HG03097 (cell line): Measurements from ENCODE around the gene PACSIN1.
"Not testable (repeated sequence)": the region's sequence is repeated elsewhere in the genome, so short reads cannot be mapped to it uniquely, and the experiment has no call there.

Experiments
- ATAC-seq: cut with Tn5 transposase; IDR thresholded peaks from one replicate; pipeline ENCODE4 v1.9.1; 2021; ENCODE audit not compliant: unreplicated experiment, low FRiP score

The PACSIN1 gene

DNA sequence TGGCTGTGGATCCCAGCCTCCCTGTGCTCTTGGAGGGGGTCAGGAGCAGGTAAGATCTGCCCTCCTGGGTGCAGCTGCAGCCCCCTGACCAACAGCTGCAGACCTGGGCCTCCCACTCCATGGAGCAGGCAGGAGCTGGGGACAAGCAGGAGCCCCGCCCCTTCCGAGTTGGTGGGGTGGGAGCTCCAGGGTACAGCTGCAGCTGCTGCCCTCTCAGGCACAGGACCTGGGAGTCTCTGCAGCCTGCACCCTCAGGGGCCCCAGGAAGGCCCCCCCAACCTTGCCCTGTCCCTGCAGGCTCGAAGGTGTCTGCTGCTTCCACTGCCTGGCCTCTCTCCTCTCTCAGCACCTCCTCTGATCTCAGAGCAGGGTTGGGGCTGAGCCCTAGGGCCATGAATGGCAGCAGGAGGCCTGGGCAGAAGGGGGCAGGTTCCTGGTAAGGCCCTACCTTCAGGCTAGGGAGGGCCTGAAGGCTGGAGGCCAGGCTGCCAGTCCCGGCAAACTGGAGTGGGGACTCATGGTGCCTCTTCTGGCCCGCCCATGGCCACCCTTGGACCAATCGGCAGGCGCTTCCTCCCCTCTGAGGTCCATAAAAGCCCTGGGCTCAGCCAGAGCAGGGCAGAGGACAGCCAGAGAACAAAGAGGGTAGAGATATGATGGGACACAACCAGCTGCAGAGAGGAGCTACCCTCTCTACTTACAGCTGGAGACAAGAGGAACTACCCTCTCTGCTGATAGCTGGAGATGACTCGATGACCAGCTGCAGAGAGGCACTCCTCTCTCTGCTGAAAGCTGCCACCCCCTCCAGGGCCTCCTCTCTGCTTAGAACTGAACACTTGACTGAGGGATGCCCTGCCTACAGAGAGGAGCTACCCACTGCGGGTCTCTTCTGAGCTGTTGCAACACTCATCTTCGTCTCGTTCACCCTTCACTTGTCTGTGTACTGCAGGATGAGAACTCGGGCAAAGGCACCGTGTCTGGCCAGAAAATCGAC lies 7.8 kb upstream of the PACSIN1 start:
- ATAC-seq: no peak

DNA sequence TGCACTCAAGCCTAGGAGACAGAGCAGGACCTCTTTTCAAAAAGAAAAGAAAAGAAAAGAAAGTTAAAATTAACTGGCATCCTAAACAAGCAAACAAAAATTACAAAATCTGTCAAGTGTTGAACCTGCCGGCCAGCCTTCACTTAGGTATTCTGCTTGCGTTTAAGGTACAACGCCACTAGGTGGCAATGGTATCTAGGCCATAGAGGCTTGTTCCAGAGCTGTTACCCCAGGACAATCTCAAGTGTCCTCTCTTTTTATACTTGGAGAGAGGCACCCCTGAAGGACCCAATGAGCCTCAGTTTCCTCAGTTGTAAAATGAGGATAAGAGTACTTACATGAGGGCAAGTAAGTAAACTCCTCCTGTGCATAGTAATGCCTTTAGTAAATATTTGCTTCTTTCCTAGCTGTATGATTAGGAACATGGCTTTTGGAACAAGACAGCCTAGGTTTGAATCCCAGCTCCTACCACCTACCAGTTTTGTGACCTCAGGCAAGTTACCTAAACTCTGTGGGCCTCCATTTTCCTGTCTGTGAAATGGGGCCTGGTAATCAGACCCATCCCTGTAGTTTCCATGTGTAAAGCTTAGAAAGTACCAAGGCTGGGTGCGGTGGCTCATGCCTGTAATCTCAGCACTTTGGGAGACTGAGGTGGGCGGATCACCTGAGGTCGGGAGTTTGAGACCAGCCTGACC lies 5.8 kb upstream of the PACSIN1 start:
- ATAC-seq: no peak

DNA sequence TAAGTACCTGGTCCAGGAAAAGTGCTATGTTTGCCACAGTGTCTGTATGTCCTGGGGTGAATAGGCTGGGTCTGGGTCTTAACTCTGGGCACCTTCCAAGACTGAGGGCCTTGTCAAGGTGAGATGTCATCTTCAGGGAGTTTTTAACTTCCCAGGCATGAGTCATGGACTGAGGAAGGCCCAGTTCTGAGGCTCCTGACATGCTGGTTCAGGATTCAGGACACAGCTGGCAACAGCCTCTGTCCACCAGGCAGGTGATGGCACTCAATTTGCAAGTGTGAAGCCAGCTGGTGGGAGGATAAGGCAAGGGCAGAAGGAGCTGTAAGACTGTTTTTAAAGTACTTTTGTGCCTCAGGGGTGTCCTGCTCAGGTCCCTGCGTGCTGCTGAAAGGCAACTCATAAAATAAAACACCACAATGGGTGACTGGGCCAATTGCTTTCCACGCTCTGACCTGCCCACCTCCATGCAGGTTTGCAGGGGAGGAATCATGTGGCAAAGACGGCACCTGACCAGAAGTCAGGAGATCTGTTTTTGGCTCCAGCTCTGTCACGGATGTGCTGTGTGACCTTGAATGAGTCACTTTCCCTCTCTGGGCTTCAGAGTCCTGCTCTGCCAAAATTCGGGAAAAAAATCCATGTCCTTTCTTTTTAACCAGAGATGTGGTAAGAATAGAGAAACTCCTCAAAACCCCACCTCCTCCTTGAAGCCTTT lies 4.9 kb upstream of the PACSIN1 start:
- no peak for ATAC-seq

DNA sequence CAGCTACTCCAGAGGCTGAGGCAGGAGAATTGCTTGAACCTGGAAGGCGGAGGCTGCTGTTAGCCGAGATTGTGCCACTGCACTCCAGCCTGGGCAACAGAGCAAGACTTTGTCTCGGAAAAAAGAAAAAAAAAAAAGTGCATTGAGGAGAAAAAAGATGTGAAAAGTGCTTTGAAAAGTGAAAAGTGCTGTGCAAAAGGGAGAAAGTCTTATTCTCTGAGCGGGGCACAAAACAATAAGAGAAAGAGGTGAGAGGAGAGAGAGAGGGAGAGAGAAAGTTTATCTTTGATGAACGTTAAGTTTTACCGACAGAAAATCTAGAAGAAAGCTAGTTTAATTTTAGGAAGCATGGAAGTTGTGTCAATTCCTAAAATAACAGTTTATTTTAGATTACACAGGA lies 3.9 kb upstream of the PACSIN1 start:
- ATAC-seq: no peak

DNA sequence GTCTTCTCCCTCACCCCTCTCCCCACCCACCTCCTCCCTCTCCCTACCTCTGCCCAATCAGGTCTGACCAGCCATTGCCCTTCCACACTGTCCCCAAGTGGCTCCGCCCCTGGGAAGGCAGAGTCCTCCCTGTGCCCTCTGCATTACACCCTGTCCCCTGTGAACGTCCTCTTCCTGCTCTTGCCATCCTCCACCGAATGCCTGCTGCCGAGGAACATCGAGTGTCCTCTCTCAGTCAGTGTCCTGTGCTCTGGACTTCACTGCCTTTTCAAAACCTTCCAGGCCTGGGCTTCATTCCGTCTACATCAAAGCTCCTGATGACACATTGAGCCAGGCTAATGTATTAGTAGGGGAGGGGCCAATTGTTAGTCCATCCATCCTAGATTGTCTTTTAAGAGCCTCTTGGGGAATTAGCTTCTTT lies 3.3 kb upstream of the PACSIN1 start:
- no peak for ATAC-seq

DNA sequence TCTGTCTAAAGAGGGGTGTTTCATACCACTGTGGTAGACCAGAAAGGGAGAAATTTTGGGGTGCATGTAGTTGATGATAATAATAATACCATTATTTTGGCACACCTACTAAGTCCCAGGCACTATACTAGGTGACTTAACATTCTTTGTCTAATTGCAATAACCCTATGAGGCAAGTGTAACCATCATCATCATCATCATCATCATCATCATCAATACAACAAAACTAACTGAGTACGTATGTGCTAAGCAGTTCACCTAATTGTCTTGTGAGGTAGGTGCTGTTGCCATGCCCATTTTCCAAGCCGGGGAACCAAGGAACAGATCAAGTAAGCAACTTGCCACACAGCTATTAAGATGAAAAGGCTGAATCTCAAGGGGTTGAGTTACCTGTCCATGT lies 2.6 kb upstream of the PACSIN1 start:
- ATAC-seq: no peak

DNA sequence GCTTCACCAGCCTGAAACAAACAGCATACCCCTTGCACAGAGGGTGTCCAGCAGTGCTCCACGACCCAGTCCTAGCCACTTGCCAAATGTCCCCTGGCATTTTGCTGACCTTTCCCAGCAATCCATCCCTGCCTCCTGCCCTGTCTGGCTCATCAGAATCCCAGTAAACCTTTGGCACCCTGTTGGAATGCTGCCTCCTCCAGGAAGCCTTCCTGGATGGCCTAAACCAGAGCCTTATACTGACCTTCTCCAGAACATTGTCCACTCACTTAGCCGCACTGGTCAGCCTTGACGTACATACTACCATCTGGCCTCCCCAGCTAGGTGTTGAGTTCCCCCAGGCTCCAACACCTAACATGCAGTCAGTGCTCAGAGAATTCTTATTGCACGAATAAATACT lies 2.0 kb upstream of the PACSIN1 start:
- ATAC-seq: no peak

DNA sequence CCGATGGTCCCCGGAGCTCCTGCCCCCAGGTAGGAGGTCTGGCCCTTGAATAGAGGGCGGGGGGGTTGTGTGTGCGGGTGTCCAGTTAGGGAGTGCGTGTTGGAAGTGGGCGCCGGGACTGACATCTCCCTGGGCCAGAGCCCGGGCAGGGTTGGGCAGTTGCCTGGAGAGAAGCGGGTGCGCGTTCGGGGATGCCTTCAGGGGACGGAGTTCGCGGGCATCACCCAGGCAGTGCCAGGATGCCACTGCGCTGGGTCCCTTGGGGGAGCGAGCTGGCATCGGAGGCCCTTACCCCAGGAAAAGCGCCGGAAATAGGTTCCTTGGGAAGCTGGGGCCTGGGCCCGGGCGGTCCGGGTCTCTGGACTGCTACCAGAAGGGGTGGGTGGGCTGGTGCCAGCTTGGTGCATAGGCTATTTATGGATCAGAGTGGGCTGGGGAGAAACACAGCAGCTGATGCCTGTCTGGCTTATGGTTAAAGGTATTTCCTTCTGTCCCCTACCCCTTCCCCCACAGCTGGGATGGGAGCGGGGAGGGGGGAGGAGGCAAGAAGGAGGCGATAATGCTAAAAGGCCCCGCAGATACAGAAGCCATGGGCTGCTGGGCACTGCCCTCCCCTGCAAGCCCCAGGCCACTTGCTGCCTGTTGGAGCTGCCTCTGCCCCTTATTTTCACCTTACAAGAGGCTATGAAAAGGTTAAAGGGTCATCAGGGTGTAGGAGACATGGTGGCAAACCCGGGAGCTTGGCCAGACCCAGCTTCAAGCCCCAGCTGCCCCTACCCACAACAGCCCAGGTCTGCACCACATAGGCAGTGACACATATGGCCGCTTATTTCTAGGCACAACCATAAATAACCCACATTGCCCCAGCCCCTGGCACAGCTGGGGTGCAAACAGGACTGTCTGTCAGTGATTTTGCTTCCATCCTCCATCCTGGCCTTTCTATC lies 638 bp downstream of the PACSIN1 start:
- ATAC-seq: no peak

DNA sequence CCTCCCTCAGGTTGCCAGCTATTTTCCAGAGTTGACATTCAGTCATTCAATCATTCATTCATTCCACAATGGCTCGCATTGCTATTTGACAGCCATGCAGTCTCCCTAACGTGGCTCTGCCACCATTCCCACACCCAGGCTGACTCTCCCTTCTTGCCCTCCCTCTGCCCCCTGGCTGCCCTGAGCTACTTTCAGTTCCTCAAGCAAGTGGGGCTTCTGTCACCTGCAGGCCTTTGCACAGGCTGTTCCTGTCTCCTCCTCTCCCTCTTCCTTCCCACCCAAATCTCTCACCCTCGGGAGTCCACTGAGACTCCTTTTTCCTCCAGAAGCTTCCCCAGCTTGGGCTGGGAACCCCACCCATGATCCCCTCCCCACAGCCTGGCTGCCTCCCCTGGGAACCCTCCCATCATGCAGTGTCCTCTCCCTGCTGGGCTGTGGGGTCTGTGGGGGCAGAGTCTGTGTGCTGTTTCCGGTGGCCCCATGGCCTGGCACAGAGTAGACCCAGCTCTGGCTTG lies 2.6 kb downstream of the PACSIN1 start:
- ATAC-seq: no peak

DNA sequence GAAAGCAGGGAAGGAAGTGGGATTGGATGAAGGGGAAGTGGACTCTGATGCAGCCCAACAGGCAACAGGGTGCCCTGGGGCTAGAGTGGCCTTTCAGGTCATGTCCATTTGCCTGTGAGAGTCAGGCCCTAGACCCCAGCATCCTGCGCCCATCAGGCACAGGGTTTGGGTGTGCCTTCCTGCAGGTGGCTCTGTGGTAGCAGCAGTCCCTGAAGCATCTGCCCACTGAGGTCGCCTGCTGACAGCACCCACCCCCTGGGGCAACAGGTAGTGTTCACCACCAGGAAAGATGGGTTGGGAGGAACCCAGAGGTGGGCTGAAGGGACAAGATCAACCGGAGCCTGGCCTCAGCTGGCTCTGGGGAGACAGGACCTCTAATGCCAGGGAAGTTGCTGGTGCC lies 3.6 kb downstream of the PACSIN1 start:
- ATAC-seq: no peak

DNA sequence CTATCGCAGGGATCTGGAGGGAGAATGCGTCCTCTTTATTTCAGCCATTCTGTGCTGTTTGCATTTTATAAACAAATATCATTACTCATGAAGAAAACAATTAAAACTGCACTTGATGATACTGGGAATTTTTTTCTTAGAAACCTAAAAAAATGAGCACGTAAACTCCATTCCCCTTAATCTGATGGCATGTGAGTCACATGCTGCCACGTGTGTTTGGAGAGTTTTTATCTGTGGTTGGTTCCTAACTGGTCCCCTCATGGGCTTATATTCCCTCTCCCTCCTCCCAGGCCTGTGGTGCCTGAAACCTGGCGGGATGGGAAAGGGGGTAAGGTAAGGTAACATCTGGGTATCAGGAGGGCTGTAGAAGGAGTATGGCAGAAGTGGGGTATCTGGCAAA lies 6.5 kb downstream of the PACSIN1 start:
- ATAC-seq: no peak

DNA sequence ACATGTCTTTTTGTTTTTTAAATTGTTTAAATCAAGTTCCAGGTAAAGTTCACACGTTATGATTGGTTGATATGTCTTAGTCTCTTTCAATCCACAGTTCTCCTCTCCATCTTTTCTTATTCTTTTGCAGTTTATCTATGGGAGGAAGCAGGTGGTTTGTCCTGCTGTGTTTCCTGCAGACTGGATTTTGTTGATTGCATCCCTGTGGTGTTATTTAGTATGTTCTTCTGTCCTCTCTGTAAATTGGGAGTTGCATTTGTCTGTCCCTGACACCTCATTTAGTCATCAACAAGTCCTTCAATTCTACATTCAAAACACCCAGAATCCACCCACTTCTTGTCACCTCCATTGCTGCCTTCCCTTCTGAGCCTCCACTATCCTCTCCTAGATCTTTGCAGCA lies 8.1 kb downstream of the PACSIN1 start:
- ATAC-seq: no peak

DNA sequence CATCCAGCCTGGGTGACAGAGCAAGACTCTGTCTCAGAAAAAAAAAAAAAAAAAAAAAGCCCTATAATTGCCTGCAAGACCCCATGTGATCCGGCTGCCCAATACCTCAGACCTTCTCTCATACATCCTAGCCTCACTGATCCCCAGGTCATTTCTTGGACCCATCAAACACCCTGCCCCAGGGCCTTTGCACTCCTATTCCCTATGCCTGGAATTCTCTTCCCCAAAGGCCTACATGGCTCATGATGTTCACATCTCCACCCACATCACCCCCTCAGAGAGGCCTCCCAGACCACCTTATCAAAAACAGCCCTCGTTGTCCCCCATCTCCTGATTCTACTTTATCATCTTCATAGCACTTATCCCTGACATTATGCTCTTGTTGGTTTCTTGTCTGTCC lies 8.9 kb downstream of the PACSIN1 start:
- ATAC-seq: no peak

DNA sequence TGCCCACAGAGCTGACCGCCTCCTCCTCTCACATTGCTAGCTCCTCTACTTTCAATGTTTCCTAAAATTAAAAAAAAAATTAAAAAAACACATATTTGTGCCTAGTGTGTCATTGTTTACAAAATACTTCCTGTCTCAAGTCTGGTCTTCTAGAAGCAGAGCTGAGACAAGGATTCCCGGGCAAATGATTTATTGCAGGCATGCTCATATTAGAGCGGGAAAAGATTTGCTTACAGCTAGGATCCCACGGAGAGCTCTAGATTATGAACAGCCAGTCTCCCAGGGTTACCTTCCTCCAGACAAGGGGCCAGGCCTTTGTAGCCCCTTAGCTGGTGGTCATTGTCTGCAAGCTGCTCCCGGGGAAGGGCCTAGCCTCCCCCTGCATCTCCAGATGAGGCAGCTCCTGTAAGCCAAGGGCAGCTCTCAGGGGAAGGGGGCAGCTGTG lies 9.4 kb downstream of the PACSIN1 start:
- no peak for ATAC-seq

DNA sequence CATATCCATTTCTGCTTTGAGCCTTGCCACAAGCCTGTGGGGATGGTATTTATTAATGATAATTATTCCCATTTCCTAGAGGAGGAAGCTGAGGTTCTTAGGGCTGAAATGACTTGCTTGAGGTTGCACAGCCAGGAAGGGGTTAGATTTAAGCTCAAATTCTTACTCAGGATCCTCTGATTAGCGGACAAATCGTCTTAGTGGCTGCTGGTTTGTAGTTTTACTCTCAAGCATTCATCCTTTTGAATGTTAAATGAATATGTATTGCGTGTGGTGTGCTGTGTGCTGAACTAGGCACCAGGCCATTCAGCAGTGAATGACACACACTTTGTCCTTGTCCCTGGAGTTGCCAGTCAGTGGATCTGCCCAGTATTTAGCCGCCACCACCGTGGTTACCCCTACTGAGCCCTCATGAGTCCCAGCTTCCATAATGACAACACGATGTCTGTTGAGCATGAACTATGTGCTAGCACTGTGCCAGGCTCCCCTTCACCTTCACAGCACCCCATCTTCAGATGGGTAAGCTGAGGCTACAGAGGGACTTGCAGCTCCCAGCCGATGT lies 10.0 kb downstream of the PACSIN1 start:
- no peak for ATAC-seq

DNA sequence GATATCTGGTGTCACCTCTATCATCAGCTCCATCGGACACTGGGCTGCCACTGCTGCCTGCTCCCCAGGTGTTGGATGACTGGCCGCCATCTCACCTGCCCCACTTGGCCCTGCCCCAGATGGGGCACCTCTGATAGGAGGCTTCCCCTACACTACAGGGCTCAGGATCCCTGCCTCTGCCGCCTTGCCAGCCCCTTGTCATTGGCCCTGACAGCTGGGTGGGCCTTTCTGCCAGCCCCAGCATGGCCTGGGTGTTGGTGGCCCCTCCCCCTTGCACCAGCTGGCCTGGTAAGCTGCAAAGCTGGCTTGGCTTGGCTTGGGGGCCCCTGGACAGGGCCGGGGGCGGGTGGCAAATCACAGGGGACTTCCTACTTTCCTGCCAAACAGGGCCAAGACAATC lies 10.6 kb downstream of the PACSIN1 start:
- ATAC-seq: no peak

DNA sequence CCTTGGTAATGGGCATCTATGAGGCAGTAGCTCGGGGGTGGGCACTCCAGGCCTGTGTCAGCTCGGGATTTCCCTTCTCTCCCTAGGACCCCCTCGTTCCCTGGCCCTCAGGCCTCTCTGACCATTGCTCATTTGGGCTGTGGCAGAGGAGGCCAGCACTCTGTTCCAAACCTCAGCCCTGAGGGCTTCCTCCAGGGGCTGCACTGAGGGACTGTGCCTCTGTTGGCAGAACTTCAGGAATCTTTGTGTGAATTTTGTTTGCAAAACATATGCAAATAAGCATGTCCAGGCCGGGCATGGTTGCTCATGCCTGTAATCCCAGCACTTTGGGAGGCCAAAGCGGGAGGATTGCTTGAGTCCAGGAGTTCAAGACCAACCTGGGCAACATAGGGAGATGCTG lies 11.0 kb downstream of the PACSIN1 start:
- no peak for ATAC-seq

DNA sequence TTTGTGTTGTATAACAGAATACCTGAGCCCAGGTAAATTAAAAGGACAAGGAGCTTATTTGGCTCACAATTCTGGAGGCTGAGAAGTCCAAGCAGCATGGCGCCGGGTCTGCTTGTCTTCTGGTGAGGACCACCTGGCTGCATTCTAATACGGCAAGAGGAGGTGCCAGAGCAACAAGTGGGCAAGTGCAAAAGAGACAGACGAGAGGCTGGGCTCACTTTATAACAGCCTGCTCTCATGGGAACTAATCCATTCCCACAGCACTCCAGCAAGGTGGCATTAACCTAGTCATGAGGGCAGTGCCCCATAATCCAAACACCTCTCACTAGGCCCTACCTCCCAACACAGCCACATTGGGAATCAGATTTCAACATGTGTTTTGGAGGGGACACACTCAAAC lies 12.9 kb downstream of the PACSIN1 start:
- ATAC-seq: no peak

DNA sequence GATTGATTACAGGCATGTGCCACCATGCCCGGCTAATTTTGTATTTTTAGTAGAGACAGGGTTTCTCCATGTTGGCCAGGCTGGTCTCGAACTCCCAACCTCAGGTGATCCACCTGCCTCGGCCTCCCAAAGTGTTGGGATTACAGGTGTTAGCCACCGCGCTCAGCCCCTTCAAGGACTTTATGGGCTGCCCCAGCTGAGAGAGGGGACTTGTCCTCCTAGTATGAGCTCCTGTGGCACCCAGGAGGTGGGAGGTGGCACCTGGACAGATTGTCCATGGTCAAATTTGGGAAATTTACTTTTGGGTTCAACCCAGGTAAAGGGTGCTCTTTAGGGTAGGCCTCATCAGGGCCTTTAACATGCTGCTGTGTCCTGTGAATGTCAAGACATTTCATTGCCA lies 17.9 kb downstream of the PACSIN1 start:
- not testable (repeated sequence) for ATAC-seq

DNA sequence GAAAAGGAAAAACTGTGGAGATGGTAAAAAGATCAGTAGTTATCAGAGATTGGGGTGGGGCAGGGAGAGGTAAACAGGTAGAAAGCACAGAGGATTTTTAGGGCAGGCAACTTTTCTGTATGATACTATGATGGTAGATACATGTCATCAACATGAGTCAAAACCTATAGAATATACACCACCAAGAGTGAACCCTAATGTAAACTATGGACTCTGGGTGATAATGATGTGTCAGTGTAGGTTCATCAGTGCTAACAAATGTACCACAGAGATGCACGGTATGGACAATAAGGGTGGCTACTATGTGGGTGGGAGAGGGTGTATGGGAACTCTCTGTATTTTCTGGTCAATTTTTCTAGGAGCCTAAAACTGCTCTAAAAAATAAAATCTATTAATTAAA lies 18.5 kb downstream of the PACSIN1 start:
- ATAC-seq: no peak
